Activated naive CD8-positive, alpha-beta T cell (primary cell): ENCODE data around the gene FETUB.
A peak's percentile ranks its signal among the peaks of the same experiment; 100 is the strongest.

Experiments
- H3K27ac Mint-ChIP-seq: one replicate; pipeline ENCODE4 v1.8.0; 2021; ENCODE audit warnings: mixed read lengths
- H3K27me3 Mint-ChIP-seq: one replicate; pipeline ENCODE4 v1.8.0; 2021; ENCODE audit warnings: mixed read lengths
- H3K36me3 Mint-ChIP-seq: one replicate; pipeline ENCODE4 v1.8.0; 2021; ENCODE audit warnings: mixed read lengths
- H3K4me1 Mint-ChIP-seq: one replicate; pipeline ENCODE4 v1.8.0; 2021; ENCODE audit warnings: low read depth, mixed read lengths
- H3K4me3 Mint-ChIP-seq: one replicate; pipeline ENCODE4 v1.8.0; 2021; ENCODE audit warnings: mild to moderate bottlenecking, mixed read lengths
- H3K9me3 Mint-ChIP-seq: one replicate; pipeline ENCODE4 v1.8.0; 2021; ENCODE audit warnings: low read depth, mixed read lengths

Gene FETUB

GRCh38 chr3:186605561-186606545, 34.3 kb upstream of the FETUB start:
- Mint-ChIP-seq H3K27ac (no peak overlapping the region), H3K4me1 (no peaks in the 10 kb centered on the region), H3K27me3 (no peaks in the 10 kb centered on the region), H3K9me3 (no peaks in the 10 kb centered on the region), H3K4me3 (no peak overlapping the region), H3K36me3 (no peaks in the 10 kb centered on the region)

DNA sequence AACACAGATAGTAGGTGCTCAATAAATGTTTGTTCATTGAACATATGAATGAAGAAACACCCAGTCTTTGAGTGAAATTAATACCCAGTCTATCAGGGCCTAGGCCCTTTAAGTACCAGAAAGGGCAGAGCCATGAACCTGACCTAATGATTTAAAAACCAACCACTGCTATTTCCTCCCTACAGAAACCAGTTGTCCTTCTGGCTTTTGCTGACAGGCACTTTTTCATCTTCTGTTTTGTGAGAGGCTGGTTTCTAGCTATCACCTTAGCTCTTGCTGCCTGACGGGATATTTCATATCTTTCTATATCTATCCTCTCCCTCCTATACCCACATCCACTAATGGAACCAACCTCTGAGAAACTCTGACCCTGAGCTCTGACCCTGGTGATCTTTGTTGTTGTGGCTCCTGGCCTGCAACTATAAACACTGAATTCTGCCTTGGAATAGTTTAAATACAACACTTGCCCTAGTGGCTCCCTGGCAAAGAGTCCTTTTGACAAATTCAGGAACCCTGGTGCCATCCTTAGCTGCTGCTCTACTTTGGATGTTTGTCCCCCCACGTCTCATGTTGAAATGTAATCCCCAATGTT, 31.5 kb upstream of the FETUB start:
- Mint-ChIP-seq H3K36me3 (no peaks in the 10 kb centered on the region), H3K4me3 (no peak overlapping the region), H3K4me1 (no peaks in the 10 kb centered on the region), H3K9me3 (no peaks in the 10 kb centered on the region), H3K27ac (no peak overlapping the region), H3K27me3 (no peaks in the 10 kb centered on the region)

GRCh38 chr3:186609247-186609868, 30.8 kb upstream of the FETUB start:
- H3K4me1 Mint-ChIP-seq, result peaks cover 2% of the 10 kb centered on the region
- no peaks in the 10 kb centered on the region for H3K36me3 Mint-ChIP-seq
- H3K27me3 Mint-ChIP-seq, result peaks cover under 1% of the 10 kb centered on the region
- H3K9me3 Mint-ChIP-seq, result no peaks in the 10 kb centered on the region
- no peak overlapping the region for H3K27ac Mint-ChIP-seq
- H3K4me3 Mint-ChIP-seq, result no peak overlapping the region

GRCh38 chr3:186612065-186612464, 28.1 kb upstream of the FETUB start:
- no peaks in the 10 kb centered on the region for H3K36me3 Mint-ChIP-seq
- no peak overlapping the region for H3K27ac Mint-ChIP-seq
- H3K4me1 Mint-ChIP-seq, result peaks cover 16% of the 10 kb centered on the region
- no peak overlapping the region for H3K4me3 Mint-ChIP-seq
- H3K9me3 Mint-ChIP-seq, result no peaks in the 10 kb centered on the region
- peaks cover 3% of the 10 kb centered on the region for H3K27me3 Mint-ChIP-seq

- no peak within 1 kb of the TSS for H3K4me3 Mint-ChIP-seq
- H3K27me3 Mint-ChIP-seq, result peaks cover 6% of the 10 kb centered on the region
- no peaks in the 10 kb centered on the region for H3K36me3 Mint-ChIP-seq
- H3K27ac Mint-ChIP-seq, result no peak within 1 kb of the TSS
- H3K4me1 Mint-ChIP-seq, result peaks cover 20% of the 10 kb centered on the region
- no peaks in the 10 kb centered on the region for H3K9me3 Mint-ChIP-seq
Measured at GRCh38 chr3:186612721-186613636, 27.2 kb upstream of the FETUB start, which contains the start of gene AHSG. Gene AHSG, plus strand, starts transcription at chr3:186613060. Its CDS starts 82 bp downstream, at chr3:186613142.

DNA sequence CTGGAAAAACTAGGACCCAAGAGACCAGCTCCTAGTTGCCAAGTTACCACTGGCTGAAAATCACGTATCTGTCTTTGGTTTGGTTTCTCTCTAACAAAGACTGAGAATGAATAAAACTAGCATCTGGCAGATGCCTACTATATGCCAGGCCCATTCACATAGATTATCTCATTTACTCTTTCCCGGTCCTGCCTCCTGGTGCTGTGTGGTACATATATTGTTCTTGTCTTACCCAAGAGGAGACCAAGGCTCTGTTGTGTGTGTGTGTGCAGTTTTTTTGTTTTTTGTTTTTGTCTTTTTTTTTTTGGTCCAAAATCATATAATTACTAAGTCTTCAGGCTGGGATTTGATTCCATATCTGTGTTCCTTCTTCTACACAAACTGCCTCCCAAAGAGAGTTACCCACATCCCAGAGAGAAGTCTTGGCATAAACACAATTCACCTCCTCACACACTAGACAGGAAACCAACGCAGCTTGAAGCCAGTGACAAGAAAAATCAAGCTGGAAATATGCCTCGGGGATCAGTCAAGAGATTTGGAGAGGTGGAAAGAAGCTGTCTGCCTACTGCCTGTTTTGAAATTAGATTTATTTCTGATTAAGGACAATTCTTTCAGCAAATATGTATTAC, 26.4 kb upstream of the FETUB start:
- Mint-ChIP-seq H3K4me3 (no peak overlapping the region), H3K4me1 (peaks cover 20% of the 10 kb centered on the region), H3K9me3 (no peaks in the 10 kb centered on the region), H3K27me3 (peaks cover 11% of the 10 kb centered on the region), H3K36me3 (no peaks in the 10 kb centered on the region), H3K27ac (no peak overlapping the region)

- Mint-ChIP-seq H3K4me1 (peaks cover 20% of the 10 kb centered on the region), H3K27ac (no peak overlapping the region), H3K9me3 (no peaks in the 10 kb centered on the region), H3K36me3 (no peaks in the 10 kb centered on the region), H3K27me3 (peaks cover 11% of the 10 kb centered on the region), H3K4me3 (peak overlapping the region; percentile 33)
Measured at GRCh38 chr3:186614266-186614596, 26.0 kb upstream of the FETUB start.

- Mint-ChIP-seq H3K36me3 (no peaks in the 10 kb centered on the region), H3K4me1 (peaks cover 20% of the 10 kb centered on the region), H3K27me3 (peaks cover 11% of the 10 kb centered on the region), H3K9me3 (no peaks in the 10 kb centered on the region), H3K4me3 (peak overlapping the region; percentile 33), H3K27ac (peak overlapping the region; percentile 51)
Measured at GRCh38 chr3:186614597-186615483, 25.4 kb upstream of the FETUB start.

DNA sequence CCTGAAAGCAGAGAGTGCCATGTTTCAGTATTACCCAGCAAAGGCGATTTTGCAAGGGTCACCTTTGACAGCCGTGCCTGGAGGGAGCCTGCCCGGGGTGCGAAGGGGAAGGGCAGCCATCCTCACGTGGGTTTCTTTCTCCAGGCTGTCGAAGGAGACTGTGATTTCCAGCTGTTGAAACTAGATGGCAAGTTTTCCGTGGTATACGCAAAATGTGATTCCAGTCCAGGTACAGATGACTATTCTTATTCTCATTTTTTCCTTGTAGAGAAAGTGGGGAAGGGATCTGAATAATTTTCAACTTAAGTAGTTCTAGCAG, 23.9 kb upstream of the FETUB start:
- no peak overlapping the region for H3K27ac Mint-ChIP-seq
- no peaks in the 10 kb centered on the region for H3K36me3 Mint-ChIP-seq
- H3K4me3 Mint-ChIP-seq, result no peak overlapping the region
- H3K4me1 Mint-ChIP-seq, result peaks cover 20% of the 10 kb centered on the region
- no peaks in the 10 kb centered on the region for H3K9me3 Mint-ChIP-seq
- peaks cover 11% of the 10 kb centered on the region for H3K27me3 Mint-ChIP-seq

DNA sequence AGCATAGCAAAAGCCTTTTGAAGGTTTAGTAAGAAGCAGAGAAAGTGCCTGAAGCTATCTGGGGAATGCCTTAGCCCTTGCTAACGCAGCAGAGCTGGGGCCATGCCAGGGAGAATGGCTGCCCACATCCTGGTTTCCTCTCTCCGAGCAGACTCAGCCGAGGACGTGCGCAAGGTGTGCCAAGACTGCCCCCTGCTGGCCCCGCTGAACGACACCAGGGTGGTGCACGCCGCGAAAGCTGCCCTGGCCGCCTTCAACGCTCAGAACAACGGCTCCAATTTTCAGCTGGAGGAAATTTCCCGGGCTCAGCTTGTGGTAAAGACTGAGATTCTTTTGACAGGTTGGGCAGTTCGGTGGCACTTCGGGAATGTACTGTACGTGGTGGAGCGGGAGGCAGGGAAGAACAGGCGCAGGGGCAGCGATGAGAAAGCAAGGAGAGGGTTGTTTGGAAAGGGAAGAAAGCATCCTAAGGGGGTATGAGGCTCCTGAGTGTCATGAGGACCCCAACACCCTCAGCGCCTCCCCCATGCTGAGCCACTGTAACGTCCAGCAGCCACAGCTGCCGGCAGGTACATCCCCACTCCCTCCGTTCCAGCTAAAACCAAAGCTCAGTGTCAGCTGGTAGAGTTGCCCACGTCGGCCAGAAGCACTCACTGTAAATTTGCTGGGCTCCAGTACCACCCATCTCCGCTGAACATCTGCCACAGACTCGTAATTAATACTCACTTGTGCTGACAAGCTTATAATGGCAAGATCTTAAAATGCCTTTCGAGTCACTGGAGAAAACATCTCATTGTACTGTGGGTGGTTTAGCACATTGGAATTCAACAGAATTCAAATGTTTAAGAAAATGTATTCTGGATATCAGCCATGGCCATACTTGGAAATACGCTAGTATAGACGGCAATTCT, 22.9 kb upstream of the FETUB start:
- H3K4me3 Mint-ChIP-seq, result peak overlapping the region; percentile 76
- H3K27me3 Mint-ChIP-seq, result peaks cover 11% of the 10 kb centered on the region
- no peaks in the 10 kb centered on the region for H3K36me3 Mint-ChIP-seq
- peak overlapping the region; percentile 76 for H3K27ac Mint-ChIP-seq
- H3K9me3 Mint-ChIP-seq, result no peaks in the 10 kb centered on the region
- peaks cover 20% of the 10 kb centered on the region for H3K4me1 Mint-ChIP-seq

DNA sequence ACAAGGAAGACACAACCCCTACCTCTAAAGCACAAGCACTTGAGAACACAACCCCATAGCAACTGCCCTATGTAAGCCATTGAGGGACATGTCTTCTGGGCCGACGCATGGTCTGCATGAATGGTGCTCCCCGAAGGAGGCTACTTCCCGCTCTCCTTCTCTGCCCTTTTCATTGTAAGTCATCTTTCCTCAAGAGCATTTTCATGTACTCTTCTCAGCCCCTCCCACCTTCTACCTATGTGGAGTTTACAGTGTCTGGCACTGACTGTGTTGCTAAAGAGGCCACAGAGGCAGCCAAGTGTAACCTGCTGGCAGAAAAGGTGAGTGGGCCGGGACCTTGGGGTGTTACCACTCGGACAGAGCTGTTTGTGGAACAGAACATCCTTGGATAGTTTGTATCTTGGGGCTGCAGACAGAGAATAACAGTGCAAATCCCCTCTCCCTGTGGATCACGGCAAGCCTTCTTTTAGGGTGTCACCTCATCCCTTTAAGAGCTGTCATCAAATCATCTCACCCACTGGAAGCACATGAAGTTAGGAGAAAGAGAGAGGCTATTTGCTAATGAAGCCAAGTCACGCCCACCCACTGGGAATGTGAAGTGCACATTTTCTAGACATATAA, 21.8 kb upstream of the FETUB start:
- no peak overlapping the region for H3K27ac Mint-ChIP-seq

DNA sequence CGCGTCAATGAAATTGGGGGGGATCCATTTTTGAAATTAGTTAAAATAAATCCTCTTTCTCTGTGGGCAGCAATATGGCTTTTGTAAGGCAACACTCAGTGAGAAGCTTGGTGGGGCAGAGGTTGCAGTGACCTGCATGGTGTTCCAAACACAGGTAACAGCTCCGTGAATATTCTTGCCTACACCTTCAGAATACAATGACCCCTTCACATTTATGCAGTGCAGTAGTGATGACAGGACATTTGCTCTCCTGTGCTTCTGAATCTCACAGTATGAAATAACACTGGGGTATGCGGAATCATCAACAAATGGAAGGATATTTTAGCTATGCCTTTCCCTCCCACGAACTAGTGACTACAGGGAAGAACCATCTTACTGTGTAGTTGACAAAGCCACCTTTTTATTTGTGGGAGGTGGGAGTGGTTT, 20.4 kb upstream of the FETUB start:
- H3K27ac Mint-ChIP-seq, result no peak overlapping the region
- H3K4me1 Mint-ChIP-seq, result peaks cover 14% of the 10 kb centered on the region
- H3K36me3 Mint-ChIP-seq, result no peaks in the 10 kb centered on the region
- H3K4me3 Mint-ChIP-seq, result no peak overlapping the region
- H3K9me3 Mint-ChIP-seq, result no peaks in the 10 kb centered on the region
- H3K27me3 Mint-ChIP-seq, result peaks cover 12% of the 10 kb centered on the region

More for the DNA sequence above, 21.8 kb upstream of the FETUB start:
- peaks cover 20% of the 10 kb centered on the region for H3K4me1 Mint-ChIP-seq
- no peak overlapping the region for H3K4me3 Mint-ChIP-seq
- H3K9me3 Mint-ChIP-seq, result no peaks in the 10 kb centered on the region
- H3K27me3 Mint-ChIP-seq, result peaks cover 14% of the 10 kb centered on the region
- H3K36me3 Mint-ChIP-seq, result no peaks in the 10 kb centered on the region
